Left colon (tissue), 2 donors: ENCODE data around the gene CAPG. TPM values are rescaled to one million over a fixed set of nuclear protein-coding genes. Genes with fewer than 3 reads are reported as not detected.

Experiments used
- total RNA-seq, 2 donors: library from RNA; stranded (reverse); fragmentation: NEBNext Ultra II Directional; extraction: Animal tissue kit (Norgen Biotek cat#: 25700); gene quantifications; one replicate each; pipeline ENCODE4 v1.2.1, GENCODE V29; 2021
- donor health status: DM: no; HTN: no; CAD: no.
- donor health status: DM: yes; HTN: yes; CAD: no.

The CAPG gene
- total RNA-seq, 2 donors from 2014 or later: 97.7 to 98.2 TPM

Other genes starting within 250 kb of the CAPG start
- 100 to 1,000 TPM; 186 to 193 TPM for gene TGOLN2, start 82.4 kb downstream of the CAPG start, total RNA-seq
- gene RETSAT, start 55.8 kb downstream of the CAPG start, total RNA-seq: 100 to 1,000 TPM; 245 to 291 TPM
- 10 to 100 TPM; 18.3 to 19.6 TPM for gene ELMOD3, start 55.6 kb downstream of the CAPG start, total RNA-seq
- 1 to 10 TPM; 4.7 to 6.3 TPM for gene SH2D6, start 8.3 kb upstream of the CAPG start, total RNA-seq
- gene MAT2A, start 128.8 kb upstream of the CAPG start, total RNA-seq: 100 to 1,000 TPM; 147 to 173 TPM
- gene GGCX, start 151.1 kb upstream of the CAPG start, total RNA-seq: 10 to 100 TPM; 25.1 to 27.8 TPM
- 100 to 1,000 TPM; 268 to 282 TPM for gene VAMP8, start 167.2 kb upstream of the CAPG start, total RNA-seq
- 10 to 100 TPM; 20.1 to 20.4 TPM for gene VAMP5, start 174.1 kb upstream of the CAPG start, total RNA-seq
- 10 to 100 TPM; 78.8 to 84.2 TPM for gene RNF181, start 185.4 kb upstream of the CAPG start, total RNA-seq
- 10 to 100 TPM in 1 of 2 donors, 1 to 10 TPM in 1; 10.0 to 10.8 TPM for gene TMEM150A, start 192.3 kb upstream of the CAPG start, total RNA-seq
- gene C2orf68, start 201.7 kb upstream of the CAPG start, total RNA-seq: 10 to 100 TPM; 36.1 to 44.7 TPM
- gene USP39, start 205.8 kb upstream of the CAPG start, total RNA-seq: 10 to 100 TPM; 37.2 TPM